Spinal cord (tissue), 10 donors: ENCODE results near the gene USP48. TPM values are rescaled to one million over a fixed set of nuclear protein-coding genes. Genes with fewer than 3 reads are reported as not detected.

Experiments
- DNase-seq, 6 donors: peaks; one replicate each; pipeline versions ENCODE4 v3.0.0 to v3.0.0-alpha.2; 2013 to 2015; ENCODE audit warnings: low spot score in 6 of 6, low read depth in 4 of 6
- H3K27ac ChIP-seq: one replicate; pipeline ENCODE4 v1.5.1; 2013; ENCODE audit warnings: low read depth, low read length, control low read depth
- H3K27me3 ChIP-seq: one replicate; pipeline ENCODE4 v1.6.1; 2013; ENCODE audit warnings: low read length; ENCODE audit not compliant: control insufficient read depth, insufficient read depth
- H3K36me3 ChIP-seq: one replicate; pipeline ENCODE4 v1.6.1; 2013; ENCODE audit warnings: low read length; ENCODE audit not compliant: control insufficient read depth, insufficient read depth
- H3K4me1 ChIP-seq: one replicate; pipeline ENCODE4 v1.6.1; 2013; ENCODE audit warnings: low read length; ENCODE audit not compliant: control insufficient read depth, insufficient read depth
- H3K4me3 ChIP-seq: one replicate; pipeline ENCODE4 v1.5.1; 2013; ENCODE audit warnings: low read depth, low read length, control low read depth
- H3K9me3 ChIP-seq: one replicate; pipeline ENCODE4 v1.6.1; 2013; ENCODE audit warnings: low read length; ENCODE audit not compliant: control insufficient read depth, insufficient read depth
- WGBS: methylation state at CpG from one replicate; pipeline ENCODE4 v1.1.5; 2013; ENCODE audit warnings: missing lambda C conversion rate; ENCODE audit not compliant: insufficient coverage; 5-methylcytosine and 5-hydroxymethylcytosine counted together
- polyA plus RNA-seq, 2 donors: library from polyadenylated mRNA; unstranded; fragments of 120-200 nt; gene quantifications; one replicate each; pipeline ENCODE4 v1.2.1, GENCODE V29; 2013; ENCODE audit not compliant: insufficient read length in 2 of 2
- total RNA-seq, 2 donors: library from RNA; depleted of rRNA in 1 of 2; stranded (reverse); fragments of 120-200 nt in 1 of 2; fragments of >200 nt in 1 of 2; gene quantifications; one replicate each; pipeline versions ENCODE4 v1.2.3 to v1.2.4, GENCODE V29; 2013 to 2014
- donor health status: healthy.

USP48 gene
- total and polyA plus RNA-seq, 4 donors = 41.0 to 76.3 (median 61.9) TPM

GRCh38 chr1:21763694-21764419 is 19.1 kb downstream of the USP48 start:
- Histone ChIP-seq H3K4me1 (peaks cover 9% of the 10 kb centered on the region), H3K4me3 (no peak overlapping the region), H3K9me3 (no peaks in the 10 kb centered on the region), H3K27ac (no peak overlapping the region), H3K36me3 (no peaks in the 10 kb centered on the region), H3K27me3 (no peaks in the 10 kb centered on the region)
- no peak for DNase-seq
- WGBS = 80% methylated on average over 5 of the region's 7 CpGs

GRCh38 chr1:21763236-21763635 is 19.7 kb downstream of the USP48 start:
- Histone ChIP-seq H3K36me3 (no peaks in the 10 kb centered on the region), H3K9me3 (no peaks in the 10 kb centered on the region), H3K4me3 (no peak overlapping the region), H3K27ac (no peak overlapping the region), H3K4me1 (peaks cover 9% of the 10 kb centered on the region), H3K27me3 (no peaks in the 10 kb centered on the region)
- no peak for DNase-seq
- WGBS = 89% methylated on average over 3 of the region's 10 CpGs

DNA sequence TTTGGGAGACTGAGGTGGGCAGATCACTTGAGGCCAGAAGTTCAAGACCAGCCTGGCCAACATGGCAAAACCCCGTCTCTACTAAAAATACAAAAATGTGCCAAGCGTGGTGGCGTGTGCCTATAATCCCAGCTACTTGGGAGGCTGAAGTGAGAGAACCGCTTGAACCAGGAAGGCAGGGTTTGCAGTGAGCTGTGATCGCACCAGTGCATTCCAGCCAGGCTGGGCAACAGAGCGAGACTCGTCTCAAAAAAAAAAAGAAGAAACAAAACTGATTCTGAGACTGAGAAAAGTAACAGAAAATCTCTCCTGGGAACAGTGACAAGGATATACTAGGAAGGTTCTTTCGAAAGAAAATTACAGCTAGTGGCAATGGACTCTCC is 20.9 kb downstream of the USP48 start:
- H3K27ac ChIP-seq = no peak overlapping the region
- H3K4me3 ChIP-seq = no peak overlapping the region
- no peak for DNase-seq
- WGBS = 95% methylated on average over 4 of the region's 8 CpGs
- no peaks in the 10 kb centered on the region for H3K36me3 ChIP-seq
- no peaks in the 10 kb centered on the region for H3K9me3 ChIP-seq
- H3K27me3 ChIP-seq = no peaks in the 10 kb centered on the region
- peaks cover 9% of the 10 kb centered on the region for H3K4me1 ChIP-seq

DNA sequence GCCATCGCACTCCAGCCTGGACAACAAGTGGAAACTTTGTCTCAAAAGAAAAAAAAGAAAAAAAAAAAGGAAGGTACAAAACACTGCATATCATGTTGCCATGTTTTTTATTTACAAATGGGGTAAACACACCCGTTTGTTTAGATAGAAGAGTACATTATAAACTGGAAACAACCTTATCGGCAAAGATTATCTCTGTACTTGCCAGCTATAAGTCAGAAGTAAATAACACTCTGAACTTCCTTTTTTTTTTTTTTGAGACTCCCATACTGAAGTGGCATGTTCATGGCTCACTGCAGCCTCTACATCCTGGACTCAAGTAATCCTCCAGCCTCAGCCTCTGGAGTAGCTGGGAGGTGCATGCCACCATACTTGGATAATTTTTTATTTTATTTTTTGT is 21.9 kb downstream of the USP48 start:
- peaks cover 2% of the 10 kb centered on the region for H3K36me3 ChIP-seq
- H3K27me3 ChIP-seq = no peaks in the 10 kb centered on the region
- DNase-seq = no peak
- no peaks in the 10 kb centered on the region for H3K9me3 ChIP-seq
- no CpG with 5 or more reads among the region's 3 CpGs for WGBS
- H3K4me3 ChIP-seq = no peak overlapping the region
- peaks cover 9% of the 10 kb centered on the region for H3K4me1 ChIP-seq
- H3K27ac ChIP-seq = no peak overlapping the region

GRCh38 chr1:21759818-21760217 is 23.1 kb downstream of the USP48 start:
- DNase-seq = no peak
- peaks cover 13% of the 10 kb centered on the region for H3K36me3 ChIP-seq
- no peaks in the 10 kb centered on the region for H3K27me3 ChIP-seq
- H3K9me3 ChIP-seq = no peaks in the 10 kb centered on the region
- no CpG with 5 or more reads among the region's 2 CpGs for WGBS
- peaks cover 9% of the 10 kb centered on the region for H3K4me1 ChIP-seq
- no peak overlapping the region for H3K27ac ChIP-seq
- H3K4me3 ChIP-seq = no peak overlapping the region

DNA sequence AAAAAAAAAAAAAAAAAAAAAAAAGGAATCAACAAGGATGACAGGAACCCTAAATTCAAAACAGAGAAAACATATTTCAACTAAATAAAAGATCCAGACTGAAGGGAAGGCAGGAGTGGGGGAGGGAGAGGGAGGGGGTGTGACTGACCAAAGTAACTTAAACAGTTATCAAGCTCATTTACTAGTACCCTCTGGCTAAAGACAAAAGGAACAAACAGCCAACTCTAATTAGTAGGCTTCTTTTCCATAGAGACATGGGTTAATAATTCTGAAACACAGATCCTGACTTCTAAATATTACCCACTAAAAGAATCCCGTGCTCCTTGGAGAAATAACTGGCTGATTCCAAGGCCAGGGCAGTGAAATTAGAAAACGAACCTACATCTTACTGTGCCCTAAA is 23.8 kb downstream of the USP48 start:
- no peaks in the 10 kb centered on the region for H3K9me3 ChIP-seq
- no peak overlapping the region for H3K27ac ChIP-seq
- no peaks in the 10 kb centered on the region for H3K27me3 ChIP-seq
- peaks cover 18% of the 10 kb centered on the region for H3K36me3 ChIP-seq
- H3K4me1 ChIP-seq = peaks cover 3% of the 10 kb centered on the region
- no CpG with 5 or more reads among the region's 2 CpGs for WGBS
- no peak for DNase-seq
- no peak overlapping the region for H3K4me3 ChIP-seq

- Histone ChIP-seq H3K27me3 (no peaks in the 10 kb centered on the region), H3K27ac (no peak overlapping the region), H3K9me3 (no peaks in the 10 kb centered on the region), H3K4me1 (no peaks in the 10 kb centered on the region), H3K4me3 (no peak overlapping the region), H3K36me3 (peaks cover 23% of the 10 kb centered on the region)
- 100% methylated on average over 3 of the region's 8 CpGs for WGBS
- no peak for DNase-seq
Observed at GRCh38 chr1:21758614-21759013, 24.3 kb downstream of the USP48 start.

- WGBS = no CpG with 5 or more reads among the region's 12 CpGs
- H3K4me3 ChIP-seq = no peak overlapping the region
- H3K27ac ChIP-seq = no peak overlapping the region
- no peaks in the 10 kb centered on the region for H3K4me1 ChIP-seq
- no peak for DNase-seq
- no peaks in the 10 kb centered on the region for H3K9me3 ChIP-seq
- no peaks in the 10 kb centered on the region for H3K27me3 ChIP-seq
- H3K36me3 ChIP-seq = peaks cover 28% of the 10 kb centered on the region
Observed at GRCh38 chr1:21756393-21757089, 26.4 kb downstream of the USP48 start.

- H3K9me3 ChIP-seq = no peaks in the 10 kb centered on the region
- H3K4me3 ChIP-seq = no peak overlapping the region
- no CpG with 5 or more reads among the region's 2 CpGs for WGBS
- H3K27ac ChIP-seq = no peak overlapping the region
- H3K36me3 ChIP-seq = peaks cover 34% of the 10 kb centered on the region
- H3K27me3 ChIP-seq = no peaks in the 10 kb centered on the region
- no peaks in the 10 kb centered on the region for H3K4me1 ChIP-seq
- DNase-seq = no peak
Observed at GRCh38 chr1:21755067-21755466, 27.9 kb downstream of the USP48 start.

DNA sequence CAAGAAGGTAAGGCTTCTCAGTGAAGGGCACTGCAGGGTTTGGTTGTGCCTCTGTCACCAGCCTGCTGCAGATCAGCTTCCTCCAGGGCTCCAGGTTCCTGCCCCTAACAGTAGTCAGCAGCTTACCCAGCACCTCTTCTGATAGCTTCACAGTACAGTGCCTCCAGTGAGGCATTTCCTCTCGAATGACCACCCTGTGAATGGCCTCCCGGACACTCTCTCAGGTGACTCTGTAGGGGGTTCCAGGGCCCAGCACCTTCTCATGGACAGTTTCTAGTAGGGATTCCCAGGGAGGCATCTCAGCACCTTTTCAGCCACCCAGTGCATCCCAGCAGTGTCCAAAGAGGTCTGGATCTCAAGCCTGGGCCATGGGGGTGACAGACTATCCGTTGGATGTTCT is 28.4 kb downstream of the USP48 start:
- no peak for DNase-seq
- no peaks in the 10 kb centered on the region for H3K27me3 ChIP-seq
- 93% methylated on average over 3 of the region's 3 CpGs for WGBS
- no peaks in the 10 kb centered on the region for H3K4me1 ChIP-seq
- no peaks in the 10 kb centered on the region for H3K9me3 ChIP-seq
- peaks cover 36% of the 10 kb centered on the region for H3K36me3 ChIP-seq
- H3K4me3 ChIP-seq = no peak overlapping the region
- H3K27ac ChIP-seq = no peak overlapping the region
